ENCODE results near the gene ANKRD30BL. TPM values are rescaled to one million over a fixed set of nuclear protein-coding genes. Genes with fewer than 3 reads are reported as not detected.

ANKRD30BL gene
- not detected in 2 replicates for total RNA-seq

GRCh38 chr2:132161161-132162124 is at the start of gene ANKRD30BL:
ANKRD30BL (minus strand) TSS chr2:132161952; CDS start chr2:132161705, 247 bp downstream.

